Brain microvascular endothelial cell (primary cell): ENCODE data around the gene CDK4.

ENCODE experiments used
- DNase-seq: peaks from one replicate; pipeline ENCODE4 v3.0.0-alpha.2; 2020
- H3K27ac ChIP-seq: fragments of 250-450 bp; sonication (Bioruptor Pico); 2 replicates; pipeline ENCODE4 v1.5.1; 2020; ENCODE audit warnings: mild to moderate bottlenecking, moderate library complexity
- H3K27me3 ChIP-seq: fragments of 250-450 bp; sonication (Bioruptor Pico); replicated peaks from 2 replicates; pipeline ENCODE4 v1.5.1; 2020; ENCODE audit warnings: mild to moderate bottlenecking
- H3K36me3 ChIP-seq: fragments of 250-450 bp; sonication (Bioruptor Pico); replicated peaks from 2 replicates; pipeline ENCODE4 v1.5.1; 2020; ENCODE audit warnings: mild to moderate bottlenecking
- H3K4me3 ChIP-seq: 2 replicates; pipeline ENCODE4 v1.5.1; 2011; ENCODE audit warnings: low read depth, mild to moderate bottlenecking, control low read depth, low read length, moderate library complexity
- in situ Hi-C: cut with HindIII; loops from 2 replicates; pipeline ENCODE4 v1.10.0; 2017; ENCODE audit warnings: low sequenced_read_pairs, low pct_ligation_motif_present
- TF ChIP-seq, protein P1 (sequence below): IDR thresholded peaks from 2 replicates; pipeline ENCODE4 v1.5.1; 2011; ENCODE audit warnings: low read depth, mild to moderate bottlenecking, moderate library complexity, low read length, control low read depth, inconsistent platforms; ENCODE audit errors: missing control alignments

Gene CDK4

DNA sequence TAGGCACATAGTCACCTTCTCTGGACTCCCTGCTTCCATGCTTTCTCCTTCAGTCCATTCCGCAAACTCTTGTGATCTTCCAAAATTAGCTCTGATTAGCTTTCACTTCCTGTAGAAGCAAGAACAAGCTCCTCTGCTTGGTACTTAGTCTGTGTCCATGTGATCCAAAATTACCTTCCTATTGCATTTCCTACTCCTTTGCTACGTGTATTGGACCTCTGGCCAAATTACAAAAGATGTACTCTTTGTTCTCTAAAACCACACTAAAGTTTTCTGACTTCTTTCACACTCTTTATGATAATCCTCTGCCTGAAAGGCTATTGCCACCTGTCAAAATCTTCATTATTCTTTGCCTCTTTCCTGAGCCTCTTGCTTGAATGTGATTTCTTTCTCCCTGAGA lies 29.7 kb upstream of the CDK4 start:
- peaks cover 10% of the 10 kb centered on the region for H3K36me3 ChIP-seq
- H3K27me3 ChIP-seq = no peaks in the 10 kb centered on the region
- H3K27ac ChIP-seq = no peak overlapping the region
- TF ChIP-seq, protein P1, sequence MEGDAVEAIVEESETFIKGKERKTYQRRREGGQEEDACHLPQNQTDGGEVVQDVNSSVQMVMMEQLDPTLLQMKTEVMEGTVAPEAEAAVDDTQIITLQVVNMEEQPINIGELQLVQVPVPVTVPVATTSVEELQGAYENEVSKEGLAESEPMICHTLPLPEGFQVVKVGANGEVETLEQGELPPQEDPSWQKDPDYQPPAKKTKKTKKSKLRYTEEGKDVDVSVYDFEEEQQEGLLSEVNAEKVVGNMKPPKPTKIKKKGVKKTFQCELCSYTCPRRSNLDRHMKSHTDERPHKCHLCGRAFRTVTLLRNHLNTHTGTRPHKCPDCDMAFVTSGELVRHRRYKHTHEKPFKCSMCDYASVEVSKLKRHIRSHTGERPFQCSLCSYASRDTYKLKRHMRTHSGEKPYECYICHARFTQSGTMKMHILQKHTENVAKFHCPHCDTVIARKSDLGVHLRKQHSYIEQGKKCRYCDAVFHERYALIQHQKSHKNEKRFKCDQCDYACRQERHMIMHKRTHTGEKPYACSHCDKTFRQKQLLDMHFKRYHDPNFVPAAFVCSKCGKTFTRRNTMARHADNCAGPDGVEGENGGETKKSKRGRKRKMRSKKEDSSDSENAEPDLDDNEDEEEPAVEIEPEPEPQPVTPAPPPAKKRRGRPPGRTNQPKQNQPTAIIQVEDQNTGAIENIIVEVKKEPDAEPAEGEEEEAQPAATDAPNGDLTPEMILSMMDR = no peak
- in situ Hi-C loops = no loop called here
- DNase-seq = no peak
- no peak overlapping the region for H3K4me3 ChIP-seq

DNA sequence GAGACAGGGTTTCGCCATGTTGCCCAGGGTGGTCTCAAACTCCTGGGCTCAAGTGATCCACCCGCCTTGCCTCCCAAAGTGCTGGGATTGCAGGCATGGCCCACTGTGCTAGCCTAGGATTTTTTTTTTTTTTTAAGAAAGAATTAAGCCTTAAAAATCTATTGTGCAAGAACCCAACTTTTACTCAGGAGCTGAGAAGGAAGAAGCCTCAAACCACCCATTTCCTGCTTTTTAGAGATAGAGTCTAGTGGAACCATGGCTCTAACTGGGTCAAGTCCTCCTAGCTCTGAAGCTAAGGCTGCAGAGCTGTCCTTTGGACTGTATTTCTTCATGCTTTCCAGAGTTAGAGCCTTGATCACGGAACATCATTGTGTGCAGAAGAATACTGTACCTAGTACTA lies 29.1 kb upstream of the CDK4 start:
- Histone ChIP-seq H3K4me3 (no peak overlapping the region), H3K27me3 (no peaks in the 10 kb centered on the region), H3K36me3 (peaks cover 5% of the 10 kb centered on the region), H3K27ac (no peak overlapping the region)
- in situ Hi-C loops = no loop called here
- TF ChIP-seq, protein P1 = no peak
- DNase-seq = no peak

DNA sequence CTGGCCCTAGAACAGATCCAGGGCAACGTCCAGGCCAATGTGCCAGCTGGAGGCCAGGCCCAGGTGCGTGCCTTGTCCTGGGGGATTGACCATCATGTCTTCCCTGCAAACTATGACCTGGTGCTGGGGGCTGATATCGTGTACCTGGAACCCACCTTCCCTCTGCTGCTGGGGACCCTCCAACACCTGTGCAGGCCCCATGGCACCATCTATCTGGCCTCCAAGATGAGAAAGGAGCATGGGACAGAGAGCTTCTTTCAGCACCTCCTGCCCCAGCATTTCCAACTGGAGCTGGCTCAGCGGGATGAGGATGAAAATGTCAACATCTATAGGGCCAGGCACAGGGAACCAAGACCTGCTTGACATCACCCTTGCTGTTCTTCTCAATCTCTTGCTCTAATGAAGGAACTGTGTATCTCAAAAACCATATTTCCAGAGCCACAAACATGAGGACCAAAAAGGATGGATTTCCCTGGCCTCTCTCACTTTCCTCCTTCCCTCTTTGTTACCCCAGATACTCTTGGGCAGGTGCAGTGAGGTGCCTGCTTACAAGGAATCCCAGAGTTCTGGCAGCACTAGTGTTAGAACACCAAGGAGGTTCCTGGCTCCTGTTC lies 28.3 kb upstream of the CDK4 start:
- no peak for DNase-seq
- in situ Hi-C loops = no loop called here
- Histone ChIP-seq H3K36me3 (no peaks in the 10 kb centered on the region), H3K4me3 (no peak overlapping the region), H3K27me3 (no peaks in the 10 kb centered on the region), H3K27ac (no peak overlapping the region)
- TF ChIP-seq, protein P1 = no peak

DNA sequence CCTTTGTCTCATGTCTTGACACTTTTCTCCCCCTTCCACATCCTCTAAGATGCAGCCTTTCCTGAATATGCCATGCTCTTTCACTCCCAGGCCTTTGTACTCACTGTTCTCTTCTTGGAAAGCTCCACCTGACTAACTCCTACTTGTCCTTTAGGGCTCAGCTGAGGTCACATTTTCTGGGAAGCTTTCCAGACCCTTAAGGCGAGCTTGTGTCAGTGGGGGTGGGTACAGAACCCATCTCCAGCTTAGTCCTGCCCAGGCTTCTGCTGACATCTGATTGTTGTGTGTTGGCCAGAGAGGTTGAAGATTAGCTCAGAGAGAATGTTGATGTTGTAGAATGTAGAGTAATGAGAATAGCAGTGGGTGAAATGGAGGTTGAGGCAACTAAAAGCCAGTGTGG lies 27.6 kb upstream of the CDK4 start:
- no peaks in the 10 kb centered on the region for H3K27me3 ChIP-seq
- H3K36me3 ChIP-seq = no peaks in the 10 kb centered on the region
- no peak overlapping the region for H3K4me3 ChIP-seq
- in situ Hi-C loops = no loop called here
- H3K27ac ChIP-seq = no peak overlapping the region
- TF ChIP-seq, protein P1 = no peak
- no peak for DNase-seq

DNA sequence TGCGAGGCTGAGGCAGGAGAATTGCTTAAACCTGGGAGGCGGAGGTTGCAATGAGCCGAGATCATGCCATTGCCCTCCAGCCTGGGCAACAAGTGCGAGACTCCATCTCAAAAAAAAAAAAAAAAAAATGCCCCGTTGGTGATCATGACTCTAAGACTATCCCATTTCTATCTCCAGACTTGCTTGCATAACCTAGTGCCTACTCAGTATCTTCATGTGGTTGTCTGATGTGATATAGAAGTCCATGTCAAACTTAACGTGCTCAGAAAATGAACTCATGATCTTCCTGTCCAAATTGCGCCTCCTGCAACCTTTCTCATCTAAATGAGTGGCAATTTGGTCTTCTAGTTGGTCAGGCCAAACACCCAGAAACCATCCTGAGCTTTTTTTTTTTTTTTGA lies 25.8 kb upstream of the CDK4 start:
- Histone ChIP-seq H3K36me3 (no peaks in the 10 kb centered on the region), H3K27me3 (no peaks in the 10 kb centered on the region), H3K27ac (no peak overlapping the region), H3K4me3 (no peak overlapping the region)
- DNase-seq = no peak
- TF ChIP-seq, protein P1 = no peak
- in situ Hi-C loops = no loop called here

DNA sequence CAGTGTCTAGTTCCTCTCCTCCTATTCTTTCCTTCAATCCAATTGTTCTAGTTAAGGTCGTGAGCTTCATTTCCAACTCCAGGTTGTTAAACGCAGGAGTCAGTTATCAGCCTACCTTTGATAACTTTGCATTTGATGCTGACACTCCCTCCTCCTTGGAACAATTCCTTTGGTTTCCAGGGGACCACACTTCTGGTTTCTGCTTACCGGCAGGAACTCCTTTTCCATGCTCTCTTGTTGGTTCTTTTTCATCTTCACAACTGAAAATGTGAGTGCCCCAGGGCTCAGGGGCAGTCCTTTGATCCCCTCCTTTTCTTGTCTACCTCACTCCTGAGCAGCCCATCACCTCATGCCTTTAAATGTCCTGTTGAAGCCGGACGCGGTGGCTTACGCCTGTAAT lies 25.3 kb upstream of the CDK4 start:
- TF ChIP-seq, protein P1 = no peak
- Histone ChIP-seq H3K27ac (no peak overlapping the region), H3K36me3 (no peaks in the 10 kb centered on the region), H3K4me3 (no peak overlapping the region), H3K27me3 (no peaks in the 10 kb centered on the region)
- DNase-seq = no peak
- in situ Hi-C loops = no loop called here
